GM12872 (cell line): Measurements from ENCODE around the gene PSTPIP1.

Experiments used
- TF ChIP-seq, protein P1 (sequence below): IDR thresholded peaks from 3 replicates; pipeline ENCODE4 v1.5.1; 2011; ENCODE audit warnings: low read depth, mild to moderate bottlenecking, low read length, moderate library complexity; ENCODE audit not compliant: insufficient read depth

PSTPIP1 gene

GRCh38 chr15:77063249-77063648, 68.3 kb downstream of the PSTPIP1 start:
- TF ChIP-seq, protein P1, sequence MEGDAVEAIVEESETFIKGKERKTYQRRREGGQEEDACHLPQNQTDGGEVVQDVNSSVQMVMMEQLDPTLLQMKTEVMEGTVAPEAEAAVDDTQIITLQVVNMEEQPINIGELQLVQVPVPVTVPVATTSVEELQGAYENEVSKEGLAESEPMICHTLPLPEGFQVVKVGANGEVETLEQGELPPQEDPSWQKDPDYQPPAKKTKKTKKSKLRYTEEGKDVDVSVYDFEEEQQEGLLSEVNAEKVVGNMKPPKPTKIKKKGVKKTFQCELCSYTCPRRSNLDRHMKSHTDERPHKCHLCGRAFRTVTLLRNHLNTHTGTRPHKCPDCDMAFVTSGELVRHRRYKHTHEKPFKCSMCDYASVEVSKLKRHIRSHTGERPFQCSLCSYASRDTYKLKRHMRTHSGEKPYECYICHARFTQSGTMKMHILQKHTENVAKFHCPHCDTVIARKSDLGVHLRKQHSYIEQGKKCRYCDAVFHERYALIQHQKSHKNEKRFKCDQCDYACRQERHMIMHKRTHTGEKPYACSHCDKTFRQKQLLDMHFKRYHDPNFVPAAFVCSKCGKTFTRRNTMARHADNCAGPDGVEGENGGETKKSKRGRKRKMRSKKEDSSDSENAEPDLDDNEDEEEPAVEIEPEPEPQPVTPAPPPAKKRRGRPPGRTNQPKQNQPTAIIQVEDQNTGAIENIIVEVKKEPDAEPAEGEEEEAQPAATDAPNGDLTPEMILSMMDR = no peak

DNA sequence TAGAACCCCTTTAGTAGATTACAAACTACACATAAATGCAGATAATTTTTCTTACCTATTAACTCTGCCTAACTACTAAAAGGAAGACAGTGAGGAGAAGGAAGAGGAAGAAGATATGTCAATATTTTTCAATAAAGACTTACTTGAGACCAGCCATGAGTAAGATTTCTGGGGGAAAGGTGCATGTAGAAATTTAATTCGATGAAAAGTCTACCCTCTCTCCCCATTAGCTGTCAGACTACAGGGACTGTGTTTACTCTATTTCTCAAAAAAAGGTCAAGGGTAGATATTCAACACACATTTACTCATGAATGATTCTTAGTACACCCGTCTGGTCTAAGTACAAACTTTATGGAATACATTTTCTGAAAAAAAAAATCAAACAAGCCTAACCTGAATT, 69.1 kb downstream of the PSTPIP1 start:
- TF ChIP-seq, protein P1 = no peak

GRCh38 chr15:77064539-77065308, 69.8 kb downstream of the PSTPIP1 start:
- TF ChIP-seq, protein P1 = no peak

DNA sequence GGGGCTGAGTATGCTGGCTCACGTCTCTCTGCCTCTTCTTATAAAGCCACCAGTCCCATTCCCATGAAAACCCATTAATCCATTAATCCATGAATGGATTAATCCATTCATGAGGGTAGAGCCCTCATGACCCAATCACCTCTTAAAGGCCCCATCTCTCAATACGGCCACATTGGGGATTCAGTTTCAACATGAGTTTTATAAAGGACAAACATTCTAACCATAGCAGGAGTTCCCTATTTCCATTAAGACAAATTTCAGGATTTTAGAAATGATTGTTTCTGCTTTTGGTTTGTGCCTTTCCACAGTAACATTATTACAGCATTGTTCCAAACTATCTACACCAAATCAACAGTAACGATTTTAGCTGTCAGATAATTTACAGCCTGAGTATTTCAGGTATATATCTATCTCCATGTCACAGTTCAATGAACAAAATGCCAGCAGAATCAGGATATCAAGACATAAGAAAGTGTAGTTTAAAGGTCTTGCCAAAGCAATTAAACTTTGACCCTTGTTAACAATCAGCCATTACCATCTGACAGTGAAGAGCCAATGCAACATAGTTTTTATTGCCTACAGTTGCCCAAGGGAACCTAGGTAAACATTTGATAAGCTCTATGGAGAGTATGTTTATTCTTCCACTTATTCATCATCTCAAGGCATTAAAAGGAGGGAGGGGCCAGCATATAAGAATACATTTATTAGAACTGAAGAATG, 72.2 kb downstream of the PSTPIP1 start:
- TF ChIP-seq, protein P1 = no peak

- TF ChIP-seq, protein P1 = no peak
These were observed 72.9 kb downstream of the PSTPIP1 start for GRCh38 chr15:77067691-77068367.

GRCh38 chr15:77068633-77069032, 73.7 kb downstream of the PSTPIP1 start:
- TF ChIP-seq, protein P1 = no peak

DNA sequence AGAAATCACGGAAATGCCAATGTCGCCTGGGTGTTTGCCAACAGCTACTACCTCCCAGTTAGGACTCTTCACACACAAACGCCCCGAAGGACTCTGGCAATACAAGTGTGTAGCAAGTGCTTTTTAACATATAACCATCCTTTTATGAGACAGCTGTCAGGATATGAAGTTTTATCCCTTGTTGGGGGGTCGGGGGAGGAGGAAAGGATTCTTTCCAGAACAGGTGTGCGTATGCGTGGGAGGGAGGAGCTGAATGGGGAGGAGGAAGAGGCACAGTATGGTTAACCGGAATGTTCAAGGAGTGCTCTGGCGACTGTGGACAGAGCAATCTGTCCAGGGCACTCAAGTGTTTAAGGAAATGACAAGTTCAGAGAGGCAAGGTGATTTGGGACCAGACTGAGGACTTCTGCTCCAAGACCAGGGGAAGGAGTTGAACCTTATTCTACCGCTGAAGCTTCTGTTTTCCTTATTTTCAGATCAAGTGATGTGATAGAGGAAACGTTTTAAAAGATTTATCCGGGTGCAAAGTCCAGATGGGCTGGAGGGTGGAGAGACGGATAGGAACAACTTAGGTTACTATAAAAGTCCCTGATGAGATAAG, 74.7 kb downstream of the PSTPIP1 start:
- TF ChIP-seq, protein P1 = no peak
